Duodenal mucosa (tissue), 2 donors: ENCODE measurements around the gene SUPT3H.
"Not testable (repeated sequence)": the region's sequence is repeated elsewhere in the genome, so short reads cannot be mapped to it uniquely, and the experiment has no call there.

Experiments used
- H3K27ac ChIP-seq: one replicate; pipeline ENCODE4 v1.7.0; 2013; ENCODE audit warnings: low read depth, low read length
- H3K27me3 ChIP-seq, 2 donors: one replicate each; pipeline ENCODE4 v1.7.0; 2013; ENCODE audit warnings: low read length in 2 of 2, control low read depth in 1 of 2; ENCODE audit not compliant: insufficient read depth in 2 of 2, control insufficient read depth in 1 of 2
- H3K36me3 ChIP-seq, 2 donors: one replicate each; pipeline ENCODE4 v1.7.0; 2013; ENCODE audit warnings: low read length in 2 of 2, control low read depth in 1 of 2; ENCODE audit not compliant: insufficient read depth in 2 of 2, control insufficient read depth in 1 of 2
- H3K4me1 ChIP-seq, 2 donors: one replicate each; pipeline ENCODE4 v1.7.0; 2013; ENCODE audit warnings: low read length in 2 of 2, control low read depth in 1 of 2; ENCODE audit not compliant: insufficient read depth in 2 of 2, control insufficient read depth in 1 of 2
- H3K4me3 ChIP-seq, 2 donors: one replicate each; pipeline ENCODE4 v1.7.0; 2013; ENCODE audit warnings: low read length in 2 of 2, low read depth in 1 of 2
- H3K9ac ChIP-seq, 2 donors: one replicate each; pipeline ENCODE4 v1.7.0; 2013; ENCODE audit warnings: low read length in 2 of 2, low read depth in 1 of 2
- H3K9me3 ChIP-seq, 2 donors: one replicate each; pipeline ENCODE4 v1.7.0; 2013; ENCODE audit warnings: low read length in 2 of 2, control low read depth in 1 of 2; ENCODE audit not compliant: control insufficient read depth in 1 of 2

SUPT3H gene

GRCh38 chr6:45042673-45043072 is 335.1 kb downstream of the SUPT3H start:
- not testable (repeated sequence) for H3K9ac ChIP-seq, H3K36me3 ChIP-seq, H3K27me3 ChIP-seq, H3K9me3 ChIP-seq, H3K4me1 ChIP-seq, H3K4me3 ChIP-seq, H3K27ac ChIP-seq

GRCh38 chr6:45038226-45038625 is 339.5 kb downstream of the SUPT3H start:
- Histone ChIP-seq H3K27ac (no peak overlapping the region), H3K4me1 (no peaks in the 10 kb centered on the region), H3K9ac (no peak overlapping the region), H3K36me3 (no peaks in the 10 kb centered on the region), H3K27me3 (no peaks in the 10 kb centered on the region), H3K9me3 (no peaks in the 10 kb centered on the region), H3K4me3 (no peak overlapping the region)

- Histone ChIP-seq H3K36me3 (no peaks in the 10 kb centered on the region), H3K4me1 (peaks cover 0 to 14% of the 10 kb centered on the region in 2 donors), H3K27me3 (no peaks in the 10 kb centered on the region), H3K9ac (no peak overlapping the region), H3K4me3 (no peak overlapping the region), H3K9me3 (no peaks in the 10 kb centered on the region), H3K27ac (no peak overlapping the region)
These were observed 341.6 kb downstream of the SUPT3H start for GRCh38 chr6:45036103-45036502.

- H3K4me3 ChIP-seq: no peak overlapping the region
- H3K4me1 ChIP-seq: peaks cover 0 to 14% of the 10 kb centered on the region in 2 donors
- no peak overlapping the region for H3K9ac ChIP-seq
- no peak overlapping the region for H3K27ac ChIP-seq
- H3K36me3 ChIP-seq: no peaks in the 10 kb centered on the region
- peaks cover under 1% of the 10 kb centered on the region in 2 donors for H3K9me3 ChIP-seq
- H3K27me3 ChIP-seq: no peaks in the 10 kb centered on the region
These were observed 345.3 kb downstream of the SUPT3H start for GRCh38 chr6:45032426-45032825.

- Histone ChIP-seq H3K9ac (no peak overlapping the region), H3K4me1 (peaks cover 0 to 14% of the 10 kb centered on the region in 2 donors), H3K4me3 (no peak overlapping the region), H3K9me3 (peaks cover 6% of the 10 kb centered on the region in 2 donors), H3K27me3 (no peaks in the 10 kb centered on the region), H3K27ac (no peak overlapping the region), H3K36me3 (no peaks in the 10 kb centered on the region)
These were observed 346.1 kb downstream of the SUPT3H start for GRCh38 chr6:45031601-45032000.

- H3K36me3 ChIP-seq: no peaks in the 10 kb centered on the region
- H3K27me3 ChIP-seq: no peaks in the 10 kb centered on the region
- H3K27ac ChIP-seq: no peak overlapping the region
- peaks cover 6% of the 10 kb centered on the region in 2 donors for H3K9me3 ChIP-seq
- peaks cover 0 to 7% of the 10 kb centered on the region in 2 donors for H3K4me1 ChIP-seq
- no peak overlapping the region for H3K9ac ChIP-seq
- H3K4me3 ChIP-seq: no peak overlapping the region
These were observed 350.6 kb downstream of the SUPT3H start for GRCh38 chr6:45027126-45027525.

- Histone ChIP-seq H3K4me1 (no peaks in the 10 kb centered on the region), H3K27me3 (no peaks in the 10 kb centered on the region), H3K9ac (no peak overlapping the region), H3K4me3 (no peak overlapping the region), H3K27ac (no peak overlapping the region), H3K36me3 (no peaks in the 10 kb centered on the region), H3K9me3 (peaks cover 6% of the 10 kb centered on the region in 2 donors)
These were observed 351.7 kb downstream of the SUPT3H start for GRCh38 chr6:45026003-45026516.

GRCh38 chr6:45024610-45025009 is 353.1 kb downstream of the SUPT3H start:
- Histone ChIP-seq H3K27ac (no peak overlapping the region), H3K9ac (no peak overlapping the region), H3K4me3 (no peak overlapping the region), H3K27me3 (no peaks in the 10 kb centered on the region), H3K36me3 (no peaks in the 10 kb centered on the region), H3K4me1 (no peaks in the 10 kb centered on the region), H3K9me3 (peaks cover 6% of the 10 kb centered on the region in 2 donors)

GRCh38 chr6:45021676-45022075 is 356.1 kb downstream of the SUPT3H start:
- Histone ChIP-seq H3K36me3 (no peaks in the 10 kb centered on the region), H3K4me1 (no peaks in the 10 kb centered on the region), H3K27ac (no peak overlapping the region), H3K4me3 (no peak overlapping the region), H3K27me3 (no peaks in the 10 kb centered on the region), H3K9ac (no peak overlapping the region), H3K9me3 (no peaks in the 10 kb centered on the region)

- no peaks in the 10 kb centered on the region for H3K27me3 ChIP-seq
- H3K4me1 ChIP-seq: no peaks in the 10 kb centered on the region
- H3K36me3 ChIP-seq: no peaks in the 10 kb centered on the region
- H3K27ac ChIP-seq: no peak overlapping the region
- peaks cover 0 to 4% of the 10 kb centered on the region in 2 donors for H3K9me3 ChIP-seq
- H3K9ac ChIP-seq: no peak overlapping the region
- no peak overlapping the region for H3K4me3 ChIP-seq
These were observed 365.0 kb downstream of the SUPT3H start for GRCh38 chr6:45012687-45013086.

- no peaks in the 10 kb centered on the region for H3K36me3 ChIP-seq
- H3K9ac ChIP-seq: no peak overlapping the region
- peaks cover 0 to 4% of the 10 kb centered on the region in 2 donors for H3K9me3 ChIP-seq
- no peak overlapping the region for H3K4me3 ChIP-seq
- H3K27ac ChIP-seq: no peak overlapping the region
- no peaks in the 10 kb centered on the region for H3K27me3 ChIP-seq
- H3K4me1 ChIP-seq: peaks cover 0 to 4% of the 10 kb centered on the region in 2 donors
These were observed 368.2 kb downstream of the SUPT3H start for GRCh38 chr6:45009576-45009975.
